HAP-1 (cell line): ENCODE data around the gene COL9A1.

Experiments
- DNase-seq, 2 experiments: peaks; one replicate each; pipeline ENCODE4 v3.0.0-alpha.2; 2016 to 2020; ENCODE audit warnings: low spot score in 2 of 2
- H3K27me3 ChIP-seq: fragments of 250-450 bp; sonication (Bioruptor Pico); 2 replicates; pipeline ENCODE4 v1.5.1; 2020; ENCODE audit warnings: low read depth, mild to moderate bottlenecking, moderate library complexity
- H3K36me3 ChIP-seq: fragments of 250-450 bp; sonication (Bioruptor Pico); replicated peaks from 2 replicates; pipeline ENCODE4 v1.5.1; 2020; ENCODE audit warnings: mild to moderate bottlenecking
- H3K4me1 ChIP-seq: fragments of 250-450 bp; sonication (Bioruptor Pico); 2 replicates; pipeline ENCODE4 v1.5.1; 2020; ENCODE audit warnings: mild to moderate bottlenecking
- H3K4me3 ChIP-seq: fragments of 250-450 bp; sonication (Bioruptor Pico); 2 replicates; pipeline ENCODE4 v1.5.1; 2020; ENCODE audit warnings: mild to moderate bottlenecking, moderate library complexity
- H3K9me3 ChIP-seq: fragments of 250-450 bp; sonication (Bioruptor Pico); 2 replicates; pipeline ENCODE4 v1.5.1; 2020; ENCODE audit warnings: mild to moderate bottlenecking, moderate library complexity
- in situ Hi-C: fragments of 300-500 bp; cut with MboI; formaldehyde crosslinking; loops from 3 replicates; pipeline ENCODE4 v1.14.3; 2020; ENCODE audit warnings: low sequenced_read_pairs, inconsistent platforms, mixed read lengths

COL9A1 gene

DNA sequence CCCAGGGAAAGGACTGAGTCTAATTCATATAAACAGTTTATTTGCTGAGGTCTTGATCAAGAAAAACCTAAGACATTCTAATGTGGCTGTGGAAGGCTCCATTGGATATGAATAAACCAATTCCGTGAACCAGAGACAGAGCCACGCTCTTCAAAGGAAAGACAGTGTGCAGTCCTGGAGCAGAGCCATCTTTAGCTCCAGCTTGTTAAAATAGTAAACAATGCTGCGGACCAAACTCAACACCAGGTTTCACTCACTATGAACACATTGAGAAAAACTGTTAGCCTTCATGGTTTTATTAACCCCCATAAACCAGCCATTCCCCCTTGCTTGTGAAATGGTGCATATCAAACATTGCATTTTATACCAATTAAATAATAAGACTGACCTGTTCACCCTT is 61.9 kb downstream of the COL9A1 start:
- in situ Hi-C loops, result no loop called here
- no peak overlapping the region for H3K4me3 ChIP-seq
- H3K27me3 ChIP-seq, result no peaks in the 10 kb centered on the region
- DNase-seq, result no peak
- H3K4me1 ChIP-seq, result peaks cover 6% of the 10 kb centered on the region
- no peaks in the 10 kb centered on the region for H3K9me3 ChIP-seq
- H3K36me3 ChIP-seq, result no peaks in the 10 kb centered on the region

- Histone ChIP-seq H3K9me3 (no peaks in the 10 kb centered on the region), H3K27me3 (no peaks in the 10 kb centered on the region)
- in situ Hi-C loops, result no loop called here
Observed at GRCh38 chr6:70236343-70236742, 66.5 kb downstream of the COL9A1 start.

GRCh38 chr6:70234561-70235236 is 68.2 kb downstream of the COL9A1 start:
- H3K4me1 ChIP-seq, result peaks cover 6% of the 10 kb centered on the region
- in situ Hi-C loops, result no loop called here
- no peaks in the 10 kb centered on the region for H3K27me3 ChIP-seq
- no peak overlapping the region for H3K4me3 ChIP-seq
- H3K36me3 ChIP-seq, result no peaks in the 10 kb centered on the region
- no peak for DNase-seq
- no peaks in the 10 kb centered on the region for H3K9me3 ChIP-seq

More at GRCh38 chr6:70236343-70236742, 66.5 kb downstream of the COL9A1 start:
- no peak overlapping the region for H3K4me3 ChIP-seq
- peak in 1 of 2 experiments; percentile 63 for DNase-seq
- peaks cover 6% of the 10 kb centered on the region for H3K4me1 ChIP-seq
- H3K36me3 ChIP-seq, result no peaks in the 10 kb centered on the region

DNA sequence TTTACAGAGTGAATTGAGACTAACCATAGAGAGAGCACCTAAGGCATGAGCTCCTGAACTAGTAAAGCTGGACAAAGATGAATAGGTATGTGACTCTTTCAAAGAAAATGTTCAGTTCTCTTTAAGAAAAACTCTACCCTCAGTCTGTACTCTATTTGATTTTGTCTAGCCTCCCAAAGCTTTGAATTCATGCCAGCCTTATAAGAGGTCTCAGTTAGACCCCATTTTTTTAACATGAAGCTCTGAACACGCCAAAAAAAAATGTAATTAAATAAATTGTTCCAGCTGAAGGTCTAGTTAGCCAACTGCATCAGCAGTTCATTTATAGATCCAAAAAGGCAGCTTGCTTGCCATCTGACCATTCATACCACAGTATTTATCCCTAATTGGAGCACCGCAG is 71.6 kb downstream of the COL9A1 start:
- Histone ChIP-seq H3K27me3 (no peaks in the 10 kb centered on the region), H3K36me3 (no peaks in the 10 kb centered on the region), H3K4me3 (no peak overlapping the region), H3K9me3 (no peaks in the 10 kb centered on the region), H3K4me1 (peaks cover 17% of the 10 kb centered on the region)
- in situ Hi-C loops, result no loop called here
- DNase-seq, result no peak

DNA sequence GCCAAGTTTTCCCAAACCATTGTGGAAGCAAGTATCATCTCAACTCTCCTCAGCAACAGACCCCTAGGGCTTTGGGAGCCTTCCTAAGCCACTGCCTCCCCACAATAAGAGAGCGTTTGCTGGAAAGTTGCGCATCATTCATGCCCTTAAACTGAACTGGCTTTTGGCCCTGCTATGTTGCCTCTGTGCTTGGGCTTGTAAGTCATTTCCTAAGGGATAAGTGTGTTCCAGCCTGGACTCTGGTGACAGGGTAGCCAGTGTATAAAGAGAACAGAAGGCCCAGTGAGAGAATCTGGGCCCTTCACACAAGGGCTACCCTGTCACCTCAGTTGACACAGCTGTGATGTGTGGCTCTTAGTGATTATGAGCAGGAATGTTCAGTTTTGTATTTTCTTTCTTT is 77.8 kb downstream of the COL9A1 start:
- DNase-seq, result no peak
- in situ Hi-C loops, result loop anchor here (10.0 kb wide), 1 partner anchor 140 kb away; no protein-coding TSS in a partner anchor

DNA sequence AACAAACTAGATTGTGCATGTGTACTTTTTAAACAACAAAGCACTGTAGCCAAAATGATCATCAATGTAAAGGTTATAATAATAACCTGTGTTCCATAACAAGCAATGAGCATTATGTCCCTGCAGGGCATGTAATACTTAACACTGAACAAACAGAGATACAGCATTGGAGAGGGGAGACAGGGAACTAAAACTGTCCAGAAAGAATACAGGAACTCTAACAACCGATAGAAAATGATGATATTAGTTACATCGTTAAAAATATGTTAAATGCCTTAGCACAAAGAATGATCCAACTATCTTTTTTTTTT is 80.5 kb downstream of the COL9A1 start:
- no peaks in the 10 kb centered on the region for H3K9me3 ChIP-seq
- no peak overlapping the region for H3K4me3 ChIP-seq
- H3K27me3 ChIP-seq, result no peaks in the 10 kb centered on the region
- DNase-seq, result peak in 1 of 2 experiments; percentile 12
- H3K36me3 ChIP-seq, result no peaks in the 10 kb centered on the region
- in situ Hi-C loops, result loop anchor here (10.0 to 25.0 kb wide), 2 partner anchors 142 to 465 kb away; no protein-coding TSS in a partner anchor
- H3K4me1 ChIP-seq, result no peaks in the 10 kb centered on the region; the same call in 1 of the 2 replicates

More for the DNA sequence above, 77.8 kb downstream of the COL9A1 start:
- no peak overlapping the region for H3K4me3 ChIP-seq
- H3K36me3 ChIP-seq, result no peaks in the 10 kb centered on the region
- H3K27me3 ChIP-seq, result no peaks in the 10 kb centered on the region
- H3K9me3 ChIP-seq, result no peaks in the 10 kb centered on the region
- peaks cover 14% of the 10 kb centered on the region for H3K4me1 ChIP-seq

GRCh38 chr6:70221715-70222438 is 81.0 kb downstream of the COL9A1 start:
- H3K27me3 ChIP-seq, result no peaks in the 10 kb centered on the region
- H3K36me3 ChIP-seq, result no peaks in the 10 kb centered on the region
- DNase-seq, result no peak
- no peak overlapping the region for H3K4me3 ChIP-seq
- H3K4me1 ChIP-seq, result no peaks in the 10 kb centered on the region; the same call in 1 of the 2 replicates
- H3K9me3 ChIP-seq, result no peaks in the 10 kb centered on the region
- in situ Hi-C loops, result loop anchor here (10.0 to 25.0 kb wide), 2 partner anchors 143 to 465 kb away; no protein-coding TSS in a partner anchor

DNA sequence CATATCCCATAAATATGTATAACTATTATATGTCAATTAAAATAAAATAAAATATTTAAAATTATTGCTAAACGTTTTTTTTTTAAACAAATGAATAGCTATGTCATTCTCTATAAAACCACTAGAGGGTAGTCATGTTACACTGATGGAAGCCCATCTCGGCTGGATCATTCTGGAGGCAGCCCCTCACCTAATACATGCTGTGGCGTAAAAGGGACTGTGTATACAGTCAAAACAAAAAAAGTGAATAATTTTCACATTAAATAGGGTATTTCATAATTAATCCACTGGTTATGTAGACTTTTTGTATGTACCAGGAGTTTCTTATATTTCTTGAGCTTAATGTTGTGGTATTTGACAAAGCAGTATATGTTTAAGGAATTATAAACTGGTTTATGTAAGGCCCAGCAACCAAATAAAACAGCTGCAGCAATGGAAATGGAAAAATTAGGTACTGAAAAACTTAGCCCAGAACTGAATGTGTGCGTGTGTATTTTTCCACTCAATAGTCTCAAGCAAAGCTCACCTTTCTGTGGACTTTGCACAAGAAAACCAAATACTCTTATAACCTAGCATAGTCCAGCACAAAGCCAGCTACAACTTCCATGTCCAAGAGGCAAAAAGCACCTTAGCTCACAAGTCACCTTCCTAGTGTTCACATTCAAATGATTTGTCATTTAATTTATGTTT is 81.7 kb downstream of the COL9A1 start:
- no peak overlapping the region for H3K4me3 ChIP-seq
- in situ Hi-C loops, result loop anchor here (10.0 to 25.0 kb wide), 2 partner anchors 144 to 466 kb away; no protein-coding TSS in a partner anchor
- no peaks in the 10 kb centered on the region; the same call in 1 of the 2 replicates for H3K27me3 ChIP-seq
- H3K4me1 ChIP-seq, result no peaks in the 10 kb centered on the region; the same call in 1 of the 2 replicates
- H3K36me3 ChIP-seq, result no peaks in the 10 kb centered on the region
- DNase-seq, result peak; percentile 47 to 58
- no peaks in the 10 kb centered on the region for H3K9me3 ChIP-seq

GRCh38 chr6:70219943-70220613 is 82.8 kb downstream of the COL9A1 start:
- no peak overlapping the region for H3K4me3 ChIP-seq
- DNase-seq, result no peak
- H3K36me3 ChIP-seq, result no peaks in the 10 kb centered on the region
- no peaks in the 10 kb centered on the region for H3K9me3 ChIP-seq
- in situ Hi-C loops, result loop anchor here (10.0 to 25.0 kb wide), 2 partner anchors 145 to 467 kb away; no protein-coding TSS in a partner anchor
- H3K27me3 ChIP-seq, result no peaks in the 10 kb centered on the region; the same call in 1 of the 2 replicates
- no peaks in the 10 kb centered on the region; the same call in 1 of the 2 replicates for H3K4me1 ChIP-seq

- in situ Hi-C loops, result loop anchor here (25.0 kb wide), 1 partner anchor 471 kb away; no protein-coding TSS in a partner anchor
- Histone ChIP-seq H3K4me1 (no peaks in the 10 kb centered on the region), H3K9me3 (no peaks in the 10 kb centered on the region), H3K36me3 (no peaks in the 10 kb centered on the region), H3K27me3 (no peaks in the 10 kb centered on the region; the same call in 1 of the 2 replicates), H3K4me3 (no peak overlapping the region)
- DNase-seq, result no peak
Observed at GRCh38 chr6:70216767-70217166, 86.1 kb downstream of the COL9A1 start.

DNA sequence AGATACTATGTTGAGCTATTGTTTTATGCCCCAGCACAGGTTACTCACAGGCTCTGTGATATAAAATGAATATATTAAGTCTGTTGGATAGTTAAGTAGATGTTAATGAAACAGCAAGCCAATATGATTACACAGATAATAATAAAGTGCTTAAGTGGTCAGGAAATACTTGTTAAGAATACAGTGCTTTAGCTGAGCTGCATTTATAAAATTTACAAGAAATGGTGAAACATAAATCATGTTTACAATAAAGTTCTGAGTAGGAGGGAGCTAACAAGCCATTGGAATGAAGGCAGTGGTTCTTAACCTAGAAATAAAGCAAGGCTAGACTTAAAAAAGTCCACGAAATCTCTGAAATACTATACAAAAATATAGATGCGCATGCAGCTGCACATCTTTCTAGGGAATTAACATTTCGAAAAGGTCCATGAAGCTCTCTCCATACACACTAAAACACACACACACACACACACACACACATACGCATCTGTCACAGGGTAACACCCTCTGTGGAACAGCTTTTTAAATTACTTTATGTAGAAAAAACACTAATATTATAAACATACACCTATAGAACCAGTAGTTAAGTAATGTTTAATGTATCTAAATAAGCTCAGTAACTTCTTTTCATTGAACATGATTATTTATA is 87.3 kb downstream of the COL9A1 start:
- no peaks in the 10 kb centered on the region for H3K36me3 ChIP-seq
- in situ Hi-C loops, result loop anchor here (25.0 kb wide), 1 partner anchor 472 kb away; no protein-coding TSS in a partner anchor
- no peak for DNase-seq
- H3K4me1 ChIP-seq, result no peaks in the 10 kb centered on the region
- no peaks in the 10 kb centered on the region; the same call in 1 of the 2 replicates for H3K27me3 ChIP-seq
- no peaks in the 10 kb centered on the region for H3K9me3 ChIP-seq
- no peak overlapping the region for H3K4me3 ChIP-seq

DNA sequence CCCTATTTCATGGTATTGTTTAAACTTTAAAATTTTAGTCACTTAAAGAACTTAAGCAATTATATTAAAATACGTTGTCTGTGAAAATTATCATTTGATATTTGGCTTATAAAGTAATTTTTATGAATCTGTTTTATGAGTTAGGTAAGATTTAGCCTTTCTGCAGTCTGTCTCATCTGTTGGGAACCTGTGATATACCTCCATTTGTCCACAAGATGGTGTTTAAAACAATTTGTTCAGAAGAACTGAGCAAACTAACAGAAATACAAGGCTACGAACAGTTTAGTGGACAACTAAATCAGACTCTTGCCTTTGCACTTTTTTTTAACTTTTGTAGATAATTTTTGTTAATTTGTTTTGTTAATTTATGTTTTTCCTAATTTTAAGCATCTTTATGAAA is 92.4 kb downstream of the COL9A1 start:
- no peaks in the 10 kb centered on the region for H3K27me3 ChIP-seq
- in situ Hi-C loops, result loop anchor here (25.0 kb wide), 1 partner anchor 477 kb away; no protein-coding TSS in a partner anchor
- H3K36me3 ChIP-seq, result no peaks in the 10 kb centered on the region
- DNase-seq, result peak in 1 of 2 experiments; percentile 42
- H3K9me3 ChIP-seq, result no peaks in the 10 kb centered on the region
- H3K4me1 ChIP-seq, result no peaks in the 10 kb centered on the region
- no peak overlapping the region for H3K4me3 ChIP-seq
